ENCODE results near the gene GFAP. TPM values are rescaled to one million over a fixed set of nuclear protein-coding genes. Genes with fewer than 3 reads are reported as not detected.

Gene GFAP
- total and polyA plus RNA-seq, 4 donors, result 0.24 to 0.42 (median 0.33) TPM; not detected in 1

- H3K4me1 ChIP-seq (ENCODE audit: control insufficient read depth in 4 of 4, insufficient read depth in 4 of 4, low read length in 3 of 4), result peaks cover 0 to 6% (median 3%) of the 10 kb centered on the region in 4 donors
- no peak overlapping the region for H3K9ac ChIP-seq (ENCODE audit: low read depth in 1 of 2, low read length in 2 of 2)
- peaks cover 0 to 21% (median 14%) of the 10 kb centered on the region in 4 donors for H3K36me3 ChIP-seq (ENCODE audit: control insufficient read depth in 4 of 4, insufficient read depth in 3 of 4, low read depth in 1 of 4, low read length in 3 of 4)
- no peak overlapping the region for H3K27ac ChIP-seq (ENCODE audit: low read depth in 1 of 2, low read length in 2 of 2)
- TF ChIP-seq MAX (IDR thresholded peaks at IDR 0.05), result no peak
- no peak for TF ChIP-seq NR2F2 (IDR thresholded peaks at IDR 0.05)
- no peak for TF ChIP-seq RXRA (IDR thresholded peaks at IDR 0.05)
- no peak for TF ChIP-seq FOXA2 (IDR thresholded peaks at IDR 0.05)
- no peak for TF ChIP-seq CTCF (IDR thresholded peaks at IDR 0.05; ENCODE audit: low read depth, low read length, missing input control)
- no peaks in the 10 kb centered on the region for H3K9me3 ChIP-seq (ENCODE audit: control insufficient read depth in 4 of 4, low read length in 3 of 4)
- H3K4me3 ChIP-seq (ENCODE audit: low read depth in 1 of 3, low read length in 3 of 3), result no peak overlapping the region
- no peak for DNase-seq (ENCODE audit: low spot score)
- no peaks in the 10 kb centered on the region for H3K27me3 ChIP-seq (ENCODE audit: control insufficient read depth in 4 of 4, insufficient read depth in 4 of 4, low read length in 3 of 4)
These were observed 23.1 kb downstream of the GFAP start for GRCh38 chr17:44892250-44892649.

GRCh38 chr17:44889003-44889402 is 26.3 kb downstream of the GFAP start:
- no peak overlapping the region for H3K27ac ChIP-seq (ENCODE audit: low read depth in 1 of 2, low read length in 2 of 2)
- WGBS, result 63% methylated on average over 7 of the region's 7 CpGs
- no peak overlapping the region for H3K9ac ChIP-seq (ENCODE audit: low read depth in 1 of 2, low read length in 2 of 2)
- peaks cover 0 to 6% (median 3%) of the 10 kb centered on the region in 4 donors for H3K4me1 ChIP-seq (ENCODE audit: control insufficient read depth in 4 of 4, insufficient read depth in 4 of 4, low read length in 3 of 4)
- H3K27me3 ChIP-seq (ENCODE audit: control insufficient read depth in 4 of 4, insufficient read depth in 4 of 4, low read length in 3 of 4), result no peaks in the 10 kb centered on the region
- H3K36me3 ChIP-seq (ENCODE audit: control insufficient read depth in 4 of 4, insufficient read depth in 3 of 4, low read depth in 1 of 4, low read length in 3 of 4), result peaks cover 3 to 40% (median 21%) of the 10 kb centered on the region in 4 donors
- DNase-seq (ENCODE audit: low spot score), result no peak
- H3K4me3 ChIP-seq (ENCODE audit: low read depth in 1 of 3, low read length in 3 of 3), result no peak overlapping the region
- no peaks in the 10 kb centered on the region for H3K9me3 ChIP-seq (ENCODE audit: control insufficient read depth in 4 of 4, low read length in 3 of 4)
- TF ChIP-seq ZBTB33 (IDR thresholded peaks at IDR 0.05) (no peak), REST (IDR thresholded peaks at IDR 0.05) (no peak), RXRA (IDR thresholded peaks at IDR 0.05) (no peak), YY1 (IDR thresholded peaks at IDR 0.05) (no peak), FOXA2 (IDR thresholded peaks at IDR 0.05) (no peak), JUND (IDR thresholded peaks at IDR 0.05) (no peak), FOXA1 (IDR thresholded peaks at IDR 0.05) (no peak), TAF1 (conservative IDR thresholded peaks at IDR 0.05) (no peak)

Data from liver (tissue), 9 donors.